BLaER1 (cell line): Measurements from ENCODE around the gene SMOC1.

Experiments used
- H3K27ac ChIP-seq: shearing (Covaris generic); formaldehyde crosslinking; 2 replicates; pipeline ENCODE4 v1.8.1; 2022
- H3K27me3 ChIP-seq: shearing (Covaris generic); formaldehyde crosslinking; 2 replicates; pipeline ENCODE4 v1.8.1; 2022
- H3K36me3 ChIP-seq: shearing (Covaris generic); formaldehyde crosslinking; 2 replicates; pipeline ENCODE4 v1.8.1; 2022
- H3K4me1 ChIP-seq: shearing (Covaris generic); formaldehyde crosslinking; 2 replicates; pipeline ENCODE4 v1.8.1; 2022
- H3K4me2 ChIP-seq: shearing (Covaris generic); formaldehyde crosslinking; 2 replicates; pipeline ENCODE4 v1.8.1; 2022
- H3K4me3 ChIP-seq: shearing (Covaris generic); formaldehyde crosslinking; 2 replicates; pipeline ENCODE4 v1.8.1; 2022
- H3K9ac ChIP-seq: shearing (Covaris generic); formaldehyde crosslinking; 2 replicates; pipeline ENCODE4 v1.8.1; 2022
- H3K9me3 ChIP-seq: shearing (Covaris generic); formaldehyde crosslinking; 2 replicates; pipeline ENCODE4 v1.8.1; 2022
- H4K20me1 ChIP-seq: shearing (Covaris generic); formaldehyde crosslinking; 2 replicates; pipeline ENCODE4 v1.8.1; 2022
- Cebpa-rat ChIP-seq: shearing (Covaris generic); IDR thresholded peaks from 2 replicates; pipeline ENCODE4 v1.8.1; 2022

Gene SMOC1

DNA sequence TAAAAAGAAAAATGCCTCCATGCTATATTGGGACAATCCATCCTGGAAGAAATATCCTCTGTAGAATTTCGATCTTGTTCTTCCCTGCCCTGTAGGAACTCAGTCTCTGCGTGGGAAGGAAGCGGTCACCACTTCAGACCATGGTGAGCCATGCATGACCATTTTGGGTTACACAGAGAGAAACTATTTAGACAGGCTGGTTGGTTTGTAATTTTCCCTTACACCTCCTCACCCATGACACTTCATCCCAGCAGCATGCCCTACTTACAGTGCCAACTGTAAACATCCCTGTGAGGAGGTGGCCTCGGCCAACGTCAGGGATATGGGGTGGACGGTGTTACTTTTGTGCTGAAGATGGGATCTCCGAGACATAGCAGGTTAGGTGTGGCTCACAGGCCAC, 121.4 kb downstream of the SMOC1 start:
- H3K4me2 ChIP-seq = peak overlapping the region; percentile 74
- peaks cover 23% of the 10 kb centered on the region for H3K4me1 ChIP-seq
- H3K9ac ChIP-seq = no peak overlapping the region
- no peaks in the 10 kb centered on the region for H3K36me3 ChIP-seq
- no peaks in the 10 kb centered on the region for H4K20me1 ChIP-seq
- H3K27me3 ChIP-seq = no peaks in the 10 kb centered on the region
- no peak for TF ChIP-seq Cebpa-rat
- H3K9me3 ChIP-seq = no peaks in the 10 kb centered on the region
- no peak overlapping the region for H3K4me3 ChIP-seq
- H3K27ac ChIP-seq = no peak overlapping the region

GRCh38 chr14:70002589-70003346, 123.6 kb downstream of the SMOC1 start:
- no peak for TF ChIP-seq Cebpa-rat
- Histone ChIP-seq H4K20me1 (no peaks in the 10 kb centered on the region), H3K4me3 (no peak overlapping the region), H3K36me3 (no peaks in the 10 kb centered on the region), H3K9ac (no peak overlapping the region), H3K27me3 (no peaks in the 10 kb centered on the region), H3K4me2 (no peak overlapping the region), H3K27ac (no peak overlapping the region), H3K4me1 (peaks cover 38% of the 10 kb centered on the region), H3K9me3 (no peaks in the 10 kb centered on the region)

DNA sequence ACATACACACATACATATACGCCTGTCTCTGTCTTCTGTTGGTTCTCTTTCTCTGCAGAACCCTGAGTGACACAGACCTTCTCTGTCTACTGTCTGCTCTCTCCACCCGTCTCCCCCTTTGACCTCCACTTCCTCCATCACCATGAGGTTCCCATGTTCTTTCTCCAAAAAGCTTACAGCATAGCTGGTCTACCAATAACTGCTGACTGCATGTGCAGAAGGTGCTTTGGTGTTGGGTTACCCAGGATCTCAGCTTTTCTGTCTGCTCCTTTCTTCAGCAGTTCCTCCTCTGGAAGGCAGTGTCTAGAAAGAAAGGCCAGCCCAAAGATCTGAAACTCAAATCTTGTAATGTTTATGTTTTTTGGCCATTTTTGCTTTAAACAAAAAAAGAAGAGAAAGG, 125.6 kb downstream of the SMOC1 start:
- H3K36me3 ChIP-seq = no peaks in the 10 kb centered on the region
- no peaks in the 10 kb centered on the region for H3K9me3 ChIP-seq
- H3K4me2 ChIP-seq = no peak overlapping the region
- H3K4me3 ChIP-seq = no peak overlapping the region
- no peaks in the 10 kb centered on the region for H4K20me1 ChIP-seq
- H3K27ac ChIP-seq = no peak overlapping the region
- H3K27me3 ChIP-seq = no peaks in the 10 kb centered on the region
- H3K4me1 ChIP-seq = peaks cover 52% of the 10 kb centered on the region
- H3K9ac ChIP-seq = no peak overlapping the region
- TF ChIP-seq Cebpa-rat = no peak

GRCh38 chr14:70005281-70005805, 126.1 kb downstream of the SMOC1 start:
- Histone ChIP-seq H3K9me3 (no peaks in the 10 kb centered on the region), H3K36me3 (no peaks in the 10 kb centered on the region), H3K9ac (no peak overlapping the region), H3K4me3 (no peak overlapping the region), H3K27me3 (no peaks in the 10 kb centered on the region), H4K20me1 (no peaks in the 10 kb centered on the region), H3K4me1 (peaks cover 52% of the 10 kb centered on the region), H3K4me2 (no peak overlapping the region), H3K27ac (no peak overlapping the region)
- TF ChIP-seq Cebpa-rat = no peak

DNA sequence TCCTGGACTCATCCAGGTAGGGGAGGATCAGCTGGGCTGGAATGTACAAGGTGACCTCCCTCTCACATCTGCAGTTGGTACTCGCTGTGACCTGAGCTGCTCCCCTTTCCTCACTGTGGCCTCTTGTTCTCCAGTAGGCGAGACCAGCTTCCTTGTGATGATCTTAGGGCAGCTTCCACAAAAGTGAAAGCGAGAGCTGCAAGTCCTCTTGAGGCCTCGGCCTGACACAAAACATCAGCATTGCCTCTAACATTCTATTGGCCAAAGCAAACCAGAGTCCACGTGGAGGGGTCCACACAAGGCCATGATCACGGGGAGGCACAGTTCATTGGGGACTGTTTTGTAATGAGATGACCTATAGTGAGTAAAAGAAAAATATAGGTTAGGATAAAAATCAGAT, 127.5 kb downstream of the SMOC1 start:
- H3K27me3 ChIP-seq = no peaks in the 10 kb centered on the region
- peak overlapping the region; percentile 3; the same call in 1 of the 2 replicates for H3K27ac ChIP-seq
- TF ChIP-seq Cebpa-rat = no peak
- H3K4me2 ChIP-seq = peak overlapping the region; percentile 27
- no peaks in the 10 kb centered on the region for H3K36me3 ChIP-seq
- H3K4me3 ChIP-seq = no peak overlapping the region
- no peak overlapping the region for H3K9ac ChIP-seq
- H3K9me3 ChIP-seq = no peaks in the 10 kb centered on the region
- H3K4me1 ChIP-seq = peaks cover 48% of the 10 kb centered on the region
- no peaks in the 10 kb centered on the region for H4K20me1 ChIP-seq

GRCh38 chr14:70008284-70009262, 129.4 kb downstream of the SMOC1 start:
- no peak for TF ChIP-seq Cebpa-rat
- H3K27me3 ChIP-seq = no peaks in the 10 kb centered on the region
- no peaks in the 10 kb centered on the region for H3K36me3 ChIP-seq
- peaks cover 48% of the 10 kb centered on the region for H3K4me1 ChIP-seq
- H4K20me1 ChIP-seq = no peaks in the 10 kb centered on the region
- H3K9ac ChIP-seq = peak overlapping the region; percentile 6; the same call in 1 of the 2 replicates
- H3K4me2 ChIP-seq = peak overlapping the region; percentile 67
- peak overlapping the region; percentile 41 for H3K27ac ChIP-seq
- no peaks in the 10 kb centered on the region for H3K9me3 ChIP-seq
- H3K4me3 ChIP-seq = no peak overlapping the region

GRCh38 chr14:70009961-70010360, 130.7 kb downstream of the SMOC1 start:
- peaks cover 48% of the 10 kb centered on the region for H3K4me1 ChIP-seq

GRCh38 chr14:70011098-70011497, 131.9 kb downstream of the SMOC1 start:
- no peak overlapping the region for H3K4me3 ChIP-seq
- peak overlapping the region; percentile 28; the same call in 1 of the 2 replicates for H3K27ac ChIP-seq
- no peak overlapping the region for H3K9ac ChIP-seq
- peaks cover 48% of the 10 kb centered on the region for H3K4me1 ChIP-seq
- no peaks in the 10 kb centered on the region for H4K20me1 ChIP-seq
- peak overlapping the region; percentile 52 for H3K4me2 ChIP-seq
- no peak for TF ChIP-seq Cebpa-rat
- no peaks in the 10 kb centered on the region for H3K9me3 ChIP-seq
- H3K36me3 ChIP-seq = no peaks in the 10 kb centered on the region
- no peaks in the 10 kb centered on the region for H3K27me3 ChIP-seq

More at GRCh38 chr14:70009961-70010360, 130.7 kb downstream of the SMOC1 start:
- no peaks in the 10 kb centered on the region for H3K9me3 ChIP-seq
- H4K20me1 ChIP-seq = no peaks in the 10 kb centered on the region
- H3K27me3 ChIP-seq = no peaks in the 10 kb centered on the region
- H3K4me3 ChIP-seq = no peak overlapping the region
- H3K9ac ChIP-seq = no peak overlapping the region
- no peaks in the 10 kb centered on the region for H3K36me3 ChIP-seq
- H3K4me2 ChIP-seq = peak overlapping the region; percentile 52; the same call in 1 of the 2 replicates
- no peak for TF ChIP-seq Cebpa-rat
- 0 out of 2 replicates have a peak overlapping the region, but pooled peaks have one; percentile 28 for H3K27ac ChIP-seq

- peaks cover 43% of the 10 kb centered on the region for H3K4me1 ChIP-seq
- no peaks in the 10 kb centered on the region for H3K9me3 ChIP-seq
- H3K9ac ChIP-seq = no peak overlapping the region
- H3K4me3 ChIP-seq = no peak overlapping the region
- H3K4me2 ChIP-seq = no peak overlapping the region
- no peaks in the 10 kb centered on the region for H3K27me3 ChIP-seq
- H4K20me1 ChIP-seq = no peaks in the 10 kb centered on the region
- no peak for TF ChIP-seq Cebpa-rat
- H3K36me3 ChIP-seq = no peaks in the 10 kb centered on the region
- H3K27ac ChIP-seq = no peak overlapping the region
Observed at GRCh38 chr14:70011708-70012107, 132.5 kb downstream of the SMOC1 start.
